MCF 10A (cell line): Measurements from ENCODE around the gene SLC7A8. TPM values are rescaled to one million over a fixed set of nuclear protein-coding genes. Genes with fewer than 3 reads are reported as not detected.

Experiments used
- BruUV-seq: library from RNA; stranded (reverse); fragments of 400-500 nt; replicated peaks from 2 replicates; lab custom pipeline; 2021; lab: Mats Ljungman, UMichigan
- CTCF ChIA-PET: fragments of 300-600 bp; sonication (Branson Sonifier 250); formaldehyde crosslinking; extraction: SDS; loops from one replicate; lab custom pipeline; 2021; ENCODE audit warnings: antibody characterized with exemption, inconsistent platforms; lab: Yijun Ruan, JAX
- POLR2A ChIA-PET: fragments of 300-600, 350-650 bp; sonication (Branson Sonifier 250); formaldehyde crosslinking; extraction: SDS; loops from one replicate; lab custom pipeline; 2020; ENCODE audit warnings: antibody characterized with exemption, inconsistent platforms; lab: Yijun Ruan, JAX
- DNase-seq: peaks from one replicate; pipeline ENCODE4 v3.0.0-alpha.2; 2018; ENCODE audit not compliant: unreplicated experiment
- H3K27ac Mint-ChIP-seq: one replicate; pipeline ENCODE4 v1.8.0; 2022; ENCODE audit warnings: mild to moderate bottlenecking, low read depth, mixed read lengths; ENCODE audit not compliant: unreplicated experiment
- H3K27me3 Mint-ChIP-seq: one replicate; pipeline ENCODE4 v1.8.0; 2022; ENCODE audit warnings: mixed read lengths; ENCODE audit not compliant: insufficient read depth, unreplicated experiment
- H3K36me3 Mint-ChIP-seq: one replicate; pipeline ENCODE4 v1.8.0; 2022; ENCODE audit warnings: mild to moderate bottlenecking, moderate library complexity, mixed read lengths; ENCODE audit not compliant: insufficient read depth, unreplicated experiment
- H3K4me1 Mint-ChIP-seq: one replicate; pipeline ENCODE4 v1.8.0; 2022; ENCODE audit warnings: mixed read lengths; ENCODE audit not compliant: insufficient read depth, unreplicated experiment
- H3K4me3 Mint-ChIP-seq: one replicate; pipeline ENCODE4 v1.8.0; 2022; ENCODE audit warnings: mild to moderate bottlenecking, moderate library complexity, mixed read lengths; ENCODE audit not compliant: unreplicated experiment
- H3K9me3 Mint-ChIP-seq: one replicate; pipeline ENCODE4 v1.8.0; 2022; ENCODE audit warnings: mixed read lengths; ENCODE audit not compliant: unreplicated experiment
- CTCF ChIP-seq: fragments of 200-600 bp; IDR thresholded peaks from one replicate; pipeline ENCODE4 v1.8.0; 2022; ENCODE audit warnings: antibody characterized with exemption, mild to moderate bottlenecking; ENCODE audit not compliant: unreplicated experiment
- intact Hi-C: fragments of 100-400 bp; cut with micrococcal nuclease; formaldehyde crosslinking; loops from 2 replicates; pipeline ENCODE4 v1.14.1; 2022
- total RNA-seq: library from RNA; stranded (reverse); gene quantifications from 2 replicates; pipeline ENCODE4 v1.2.3, GENCODE V29; 2022

SLC7A8 gene
- total RNA-seq, 1 experiment from 2014 or later: 2.4 TPM

- DNase-seq: no peak
- intact Hi-C loops: no loop called here
- Mint-ChIP-seq H3K36me3 (no peaks in the 10 kb centered on the region), H3K9me3 (no peaks in the 10 kb centered on the region), H3K27ac (peak overlapping the region; percentile 7), H3K4me3 (no peak overlapping the region), H3K27me3 (no peaks in the 10 kb centered on the region), H3K4me1 (peaks cover 35% of the 10 kb centered on the region)
- CTCF ChIA-PET: interaction anchor here (0.6 to 2.3 kb wide), 7 partner anchors 8 to 608 kb away, joined by 3 to 12 read pairs (median 3); no protein-coding TSS in a partner anchor
- POLR2A ChIA-PET: interaction anchor here (0.7 to 3.4 kb wide), 7 partner anchors 9 to 732 kb away, joined by 3 to 18 read pairs (median 6); partner anchors contain the start of gene SLC7A8
- TF ChIP-seq CTCF: no peak
- no TSS peak for BruUV-seq
These were observed 46.8 kb downstream of the SLC7A8 start for GRCh38 chr14:23136566-23137133.

GRCh38 chr14:23132970-23133369, 50.5 kb downstream of the SLC7A8 start:
- ChIA-PET POLR2A (no interaction called here), CTCF (interaction anchor here (0.6 to 1.5 kb wide), 3 partner anchors 11 to 135 kb away, joined by 3 to 5 read pairs (median 3); no protein-coding TSS in a partner anchor)
- H3K27me3 Mint-ChIP-seq: no peaks in the 10 kb centered on the region
- no peak for DNase-seq
- TF ChIP-seq CTCF: no peak
- H3K4me3 Mint-ChIP-seq: no peak overlapping the region
- BruUV-seq: no TSS peak
- no peak overlapping the region for H3K27ac Mint-ChIP-seq
- no peaks in the 10 kb centered on the region for H3K9me3 Mint-ChIP-seq
- H3K36me3 Mint-ChIP-seq: no peaks in the 10 kb centered on the region
- intact Hi-C loops: no loop called here
- H3K4me1 Mint-ChIP-seq: peaks cover 44% of the 10 kb centered on the region

- POLR2A ChIA-PET: interaction anchor here (2.0 to 2.2 kb wide), 2 partner anchors 11 to 29 kb away, joined by 5 to 11 read pairs; no protein-coding TSS in a partner anchor
These were observed 52.0 kb downstream of the SLC7A8 start for GRCh38 chr14:23131482-23131881.

More at GRCh38 chr14:23131482-23131881, 52.0 kb downstream of the SLC7A8 start:
- H3K9me3 Mint-ChIP-seq: no peaks in the 10 kb centered on the region
- H3K27ac Mint-ChIP-seq: no peak overlapping the region
- TF ChIP-seq CTCF: no peak
- no peaks in the 10 kb centered on the region for H3K36me3 Mint-ChIP-seq
- H3K4me1 Mint-ChIP-seq: peaks cover 30% of the 10 kb centered on the region
- BruUV-seq: no TSS peak
- no peaks in the 10 kb centered on the region for H3K27me3 Mint-ChIP-seq
- no peak for DNase-seq
- CTCF ChIA-PET: interaction anchor here (0.6 to 20.7 kb wide), 4 partner anchors 11 to 163 kb away, joined by 3 to 766 read pairs (median 20); partner anchors contain the start of gene SLC7A8
- intact Hi-C loops: no loop called here
- no peak overlapping the region for H3K4me3 Mint-ChIP-seq
